Stomach (tissue), 4 donors: Measurements from ENCODE around the gene GTPBP2.

Source experiments
- CTCF ChIP-seq, 7 experiments: fragments of 450-650 bp in 4 of 7; fragments of 200-600 bp in 3 of 7; sonication (generic) in 3 of 7; IDR thresholded peaks; one replicate each; pipeline ENCODE4 v1.5.1; 2016 to 2019; ENCODE audit warnings: antibody characterized with exemption in 7 of 7, control low read depth in 2 of 7, mild to moderate bottlenecking in 1 of 7
- POLR2A ChIP-seq, 4 donors: fragments of 450-650 bp; IDR thresholded peaks; one replicate each; pipeline ENCODE4 v1.6.1; 2016; ENCODE audit warnings: antibody characterized with exemption in 4 of 4, control low read depth in 2 of 4, mild to moderate bottlenecking in 1 of 4, moderate library complexity in 1 of 4
- POLR2AphosphoS5 ChIP-seq, 3 donors: sonication (generic); formaldehyde crosslinking; IDR thresholded peaks; one replicate each; pipeline ENCODE4 v1.6.1; 2016; ENCODE audit warnings: antibody characterized with exemption in 3 of 3

GRCh38 chr6:43636308-43636659 is 7.2 kb upstream of the GTPBP2 start:
- no peak for TF ChIP-seq CTCF (IDR thresholded peaks at IDR 0.05)
- no peak for TF ChIP-seq POLR2A (IDR thresholded peaks at IDR 0.05)
- no peak for TF ChIP-seq POLR2AphosphoS5 (IDR thresholded peaks at IDR 0.05)
